HCT116 (cell line): ENCODE results near the gene FBXL5.

Source experiments
- EGR1 ChIP-seq: IDR thresholded peaks from 2 replicates; pipeline ENCODE4 v1.6.1; 2012; ENCODE audit warnings: low read depth
- EZH2 ChIP-seq: fragments of 200-600 bp; sonication (generic); IDR thresholded peaks from 2 replicates; pipeline ENCODE4 v1.6.1; 2017; ENCODE audit warnings: antibody characterized with exemption, mixed run types
- FOSL1 ChIP-seq: IDR thresholded peaks from 2 replicates; pipeline ENCODE4 v1.6.1; 2012; ENCODE audit warnings: low read depth
- JUND ChIP-seq: IDR thresholded peaks from 2 replicates; pipeline ENCODE4 v1.6.1; 2012
- MAX ChIP-seq: IDR thresholded peaks from 2 replicates; pipeline ENCODE4 v1.6.1; 2012
- POLR2AphosphoS5 ChIP-seq: IDR thresholded peaks from 2 replicates; pipeline ENCODE4 v1.6.1; 2011; ENCODE audit warnings: mild to moderate bottlenecking, low read depth, low read length, moderate library complexity
- SIN3A ChIP-seq: IDR thresholded peaks from 2 replicates; pipeline ENCODE4 v1.6.1; 2012; ENCODE audit warnings: low read depth
- TCF7L2 ChIP-seq: IDR thresholded peaks from 2 replicates; pipeline ENCODE4 v1.7.0; 2011; ENCODE audit warnings: borderline replicate concordance, inconsistent platforms; ENCODE audit not compliant: insufficient read depth, insufficient read length; ENCODE audit errors: extremely low read depth
- YY1 ChIP-seq: IDR thresholded peaks from 2 replicates; pipeline ENCODE4 v1.6.1; 2011; ENCODE audit warnings: low read length, low read depth, moderate library complexity, mild to moderate bottlenecking; ENCODE audit not compliant: insufficient replicate concordance; ENCODE audit errors: extremely low read depth
- TF ChIP-seq, protein P1 (sequence below): IDR thresholded peaks from 2 replicates; pipeline ENCODE4 v1.6.1; 2012
- TF ChIP-seq, protein P2 (sequence below), 3 experiments: fragments of 200-600 bp in 1 of 3; sonication (generic) in 1 of 3; IDR thresholded peaks in 2 of 3; conservative IDR thresholded peaks in 1 of 3; 2 replicates each; pipeline ENCODE4 v1.5.1; 2012 to 2017; ENCODE audit warnings: low read depth in 2 of 3, low read length in 2 of 3, antibody characterized with exemption in 1 of 3, borderline replicate concordance in 1 of 3, control low read depth in 1 of 3, mild to moderate bottlenecking in 1 of 3, mixed read lengths in 1 of 3, mixed run types in 1 of 3, moderate library complexity in 1 of 3; ENCODE audit not compliant: insufficient read depth in 1 of 3

DNA sequence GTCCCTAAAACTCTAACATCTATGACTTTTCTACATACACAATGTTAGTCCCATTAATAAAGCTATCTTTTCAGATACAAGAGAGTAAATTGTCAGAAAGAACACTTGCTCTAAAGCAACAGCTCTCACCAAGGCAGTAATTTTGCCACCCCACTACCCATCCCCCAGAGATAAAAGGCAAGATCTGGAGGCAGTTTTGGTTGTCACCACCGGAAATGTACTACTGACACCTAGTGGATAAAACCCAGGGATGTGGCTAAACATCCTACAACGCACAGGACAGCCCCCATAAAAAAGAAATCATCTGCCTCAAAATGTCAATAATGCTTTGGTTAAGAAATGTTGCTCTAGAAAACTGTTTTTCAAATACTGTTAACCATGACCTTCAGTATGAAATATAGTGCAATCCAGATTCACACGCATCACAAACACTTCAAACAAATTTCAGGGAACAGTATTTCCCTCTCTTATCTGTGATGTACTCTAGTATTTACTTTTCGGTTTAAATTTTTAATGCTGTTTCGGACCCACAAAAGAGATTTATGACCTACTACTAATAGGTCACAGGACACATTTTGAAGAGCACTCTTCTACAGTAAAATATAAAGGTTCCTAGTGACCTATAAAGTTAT, 5.1 kb downstream of the FBXL5 start:
- TF ChIP-seq JUND (no peak), MAX (peak; percentile 39; the same call in 1 of the 2 replicates), EZH2 (no peak), SIN3A (no peak), TCF7L2 (peak; percentile 77), YY1 (no peak), FOSL1 (0 out of 2 replicates have a peak, but pooled peaks have one; percentile 10), EGR1 (no peak), POLR2AphosphoS5 (no peak)
- TF ChIP-seq, protein P1, sequence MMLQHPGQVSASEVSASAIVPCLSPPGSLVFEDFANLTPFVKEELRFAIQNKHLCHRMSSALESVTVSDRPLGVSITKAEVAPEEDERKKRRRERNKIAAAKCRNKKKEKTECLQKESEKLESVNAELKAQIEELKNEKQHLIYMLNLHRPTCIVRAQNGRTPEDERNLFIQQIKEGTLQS, result no peak
- TF ChIP-seq, protein P2, sequence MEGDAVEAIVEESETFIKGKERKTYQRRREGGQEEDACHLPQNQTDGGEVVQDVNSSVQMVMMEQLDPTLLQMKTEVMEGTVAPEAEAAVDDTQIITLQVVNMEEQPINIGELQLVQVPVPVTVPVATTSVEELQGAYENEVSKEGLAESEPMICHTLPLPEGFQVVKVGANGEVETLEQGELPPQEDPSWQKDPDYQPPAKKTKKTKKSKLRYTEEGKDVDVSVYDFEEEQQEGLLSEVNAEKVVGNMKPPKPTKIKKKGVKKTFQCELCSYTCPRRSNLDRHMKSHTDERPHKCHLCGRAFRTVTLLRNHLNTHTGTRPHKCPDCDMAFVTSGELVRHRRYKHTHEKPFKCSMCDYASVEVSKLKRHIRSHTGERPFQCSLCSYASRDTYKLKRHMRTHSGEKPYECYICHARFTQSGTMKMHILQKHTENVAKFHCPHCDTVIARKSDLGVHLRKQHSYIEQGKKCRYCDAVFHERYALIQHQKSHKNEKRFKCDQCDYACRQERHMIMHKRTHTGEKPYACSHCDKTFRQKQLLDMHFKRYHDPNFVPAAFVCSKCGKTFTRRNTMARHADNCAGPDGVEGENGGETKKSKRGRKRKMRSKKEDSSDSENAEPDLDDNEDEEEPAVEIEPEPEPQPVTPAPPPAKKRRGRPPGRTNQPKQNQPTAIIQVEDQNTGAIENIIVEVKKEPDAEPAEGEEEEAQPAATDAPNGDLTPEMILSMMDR (IDR thresholded peaks at IDR 0.05 in 2 of 3, conservative IDR thresholded peaks at IDR 0.05 in 1 of 3; ENCODE audit: borderline replicate concordance in 1 of 3, insufficient read depth in 1 of 3, low read depth in 2 of 3, low read length in 2 of 3), result peak; percentile 63 to 89 (median 77); a peak in 5 of 6 replicates
